MCF 10A (cell line): Measurements from ENCODE around the gene TMEM121. TPM values are rescaled to one million over a fixed set of nuclear protein-coding genes. Genes with fewer than 3 reads are reported as not detected.
"Not testable (repeated sequence)": the region's sequence is repeated elsewhere in the genome, so short reads cannot be mapped to it uniquely, and the experiment has no call there.

Source experiments
- BruUV-seq: library from RNA; stranded (reverse); fragments of 400-500 nt; replicated peaks from 2 replicates; lab custom pipeline; 2021; lab: Mats Ljungman, UMichigan
- CTCF ChIA-PET: fragments of 300-600 bp; sonication (Branson Sonifier 250); formaldehyde crosslinking; extraction: SDS; loops from one replicate; lab custom pipeline; 2021; ENCODE audit warnings: antibody characterized with exemption, inconsistent platforms; lab: Yijun Ruan, JAX
- POLR2A ChIA-PET: fragments of 300-600, 350-650 bp; sonication (Branson Sonifier 250); formaldehyde crosslinking; extraction: SDS; loops from one replicate; lab custom pipeline; 2020; ENCODE audit warnings: antibody characterized with exemption, inconsistent platforms; lab: Yijun Ruan, JAX
- DNase-seq: peaks from one replicate; pipeline ENCODE4 v3.0.0-alpha.2; 2018; ENCODE audit not compliant: unreplicated experiment
- H3K27ac Mint-ChIP-seq: one replicate; pipeline ENCODE4 v1.8.0; 2022; ENCODE audit warnings: mild to moderate bottlenecking, low read depth, mixed read lengths; ENCODE audit not compliant: unreplicated experiment
- H3K27me3 Mint-ChIP-seq: one replicate; pipeline ENCODE4 v1.8.0; 2022; ENCODE audit warnings: mixed read lengths; ENCODE audit not compliant: insufficient read depth, unreplicated experiment
- H3K36me3 Mint-ChIP-seq: one replicate; pipeline ENCODE4 v1.8.0; 2022; ENCODE audit warnings: mild to moderate bottlenecking, moderate library complexity, mixed read lengths; ENCODE audit not compliant: insufficient read depth, unreplicated experiment
- H3K4me1 Mint-ChIP-seq: one replicate; pipeline ENCODE4 v1.8.0; 2022; ENCODE audit warnings: mixed read lengths; ENCODE audit not compliant: insufficient read depth, unreplicated experiment
- H3K4me3 Mint-ChIP-seq: one replicate; pipeline ENCODE4 v1.8.0; 2022; ENCODE audit warnings: mild to moderate bottlenecking, moderate library complexity, mixed read lengths; ENCODE audit not compliant: unreplicated experiment
- H3K9me3 Mint-ChIP-seq: one replicate; pipeline ENCODE4 v1.8.0; 2022; ENCODE audit warnings: mixed read lengths; ENCODE audit not compliant: unreplicated experiment
- CTCF ChIP-seq: fragments of 200-600 bp; IDR thresholded peaks from one replicate; pipeline ENCODE4 v1.8.0; 2022; ENCODE audit warnings: antibody characterized with exemption, mild to moderate bottlenecking; ENCODE audit not compliant: unreplicated experiment
- intact Hi-C: fragments of 100-400 bp; cut with micrococcal nuclease; formaldehyde crosslinking; loops from 2 replicates; pipeline ENCODE4 v1.14.1; 2022
- total RNA-seq: library from RNA; stranded (reverse); gene quantifications from 2 replicates; pipeline ENCODE4 v1.2.3, GENCODE V29; 2022

TMEM121 gene
- total RNA-seq, 1 experiment from 2014 or later, result 0.68 TPM

DNA sequence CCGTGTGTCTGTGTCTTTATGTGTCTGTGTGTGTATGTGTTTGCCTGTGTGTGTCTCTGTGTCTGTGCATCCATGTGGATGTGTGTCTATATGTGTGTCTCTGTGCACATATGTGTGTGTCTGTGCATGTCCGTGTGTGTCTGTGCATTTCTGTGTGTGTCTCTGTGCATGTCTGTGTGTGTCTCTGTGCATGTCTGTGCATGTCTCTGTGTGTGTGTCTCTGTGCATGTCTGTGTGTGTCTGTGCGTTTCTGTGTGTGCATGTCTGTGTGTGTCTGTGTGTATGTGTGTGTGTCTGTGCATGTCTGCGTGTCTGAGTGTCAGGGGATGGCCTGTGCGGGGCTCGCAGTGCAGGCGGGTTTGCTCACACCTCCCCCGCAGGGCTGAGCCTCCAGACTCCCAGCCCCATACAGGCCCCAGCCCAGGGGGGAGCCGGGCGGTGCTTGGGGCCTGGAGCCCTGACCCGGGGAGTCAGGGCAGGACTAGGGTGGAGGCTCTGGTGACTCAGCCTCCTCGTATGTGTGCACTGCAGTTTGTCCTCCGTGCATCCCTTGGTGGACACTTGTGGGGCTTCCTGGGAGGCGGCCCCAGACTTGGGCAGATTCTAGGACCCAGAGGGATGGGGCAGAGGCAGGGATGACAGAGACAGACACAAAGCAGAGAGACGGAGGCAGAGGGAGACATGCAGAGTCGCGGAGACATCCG lies 41.9 kb downstream of the TMEM121 start:
- peak; percentile 8 for DNase-seq
- H3K27ac Mint-ChIP-seq, intact Hi-C loops, POLR2A ChIA-PET, BruUV-seq, H3K27me3 Mint-ChIP-seq, H3K4me3 Mint-ChIP-seq, H3K36me3 Mint-ChIP-seq, CTCF ChIA-PET: not testable (repeated sequence)
- Mint-ChIP-seq H3K4me1 (peaks cover 11% of the 10 kb centered on the region), H3K9me3 (peaks cover 23% of the 10 kb centered on the region)

- H3K4me1 Mint-ChIP-seq, result peaks cover 14% of the 10 kb centered on the region
- H3K36me3 Mint-ChIP-seq, result no peaks in the 10 kb centered on the region
- no peak for TF ChIP-seq CTCF
- POLR2A ChIA-PET, result no interaction called here
- no TSS peak for BruUV-seq
- intact Hi-C loops, result no loop called here
- no peak for DNase-seq
- H3K27ac Mint-ChIP-seq, result no peak overlapping the region
- H3K27me3 Mint-ChIP-seq, result peaks cover 11% of the 10 kb centered on the region
- CTCF ChIA-PET, result no interaction called here
- H3K4me3 Mint-ChIP-seq, result no peak overlapping the region
- H3K9me3 Mint-ChIP-seq, result peaks cover 22% of the 10 kb centered on the region
These were observed 42.7 kb downstream of the TMEM121 start for GRCh38 chr14:105568859-105569766.

GRCh38 chr14:105570482-105570881 lies 44.1 kb downstream of the TMEM121 start:
- POLR2A ChIA-PET, result no interaction called here

DNA sequence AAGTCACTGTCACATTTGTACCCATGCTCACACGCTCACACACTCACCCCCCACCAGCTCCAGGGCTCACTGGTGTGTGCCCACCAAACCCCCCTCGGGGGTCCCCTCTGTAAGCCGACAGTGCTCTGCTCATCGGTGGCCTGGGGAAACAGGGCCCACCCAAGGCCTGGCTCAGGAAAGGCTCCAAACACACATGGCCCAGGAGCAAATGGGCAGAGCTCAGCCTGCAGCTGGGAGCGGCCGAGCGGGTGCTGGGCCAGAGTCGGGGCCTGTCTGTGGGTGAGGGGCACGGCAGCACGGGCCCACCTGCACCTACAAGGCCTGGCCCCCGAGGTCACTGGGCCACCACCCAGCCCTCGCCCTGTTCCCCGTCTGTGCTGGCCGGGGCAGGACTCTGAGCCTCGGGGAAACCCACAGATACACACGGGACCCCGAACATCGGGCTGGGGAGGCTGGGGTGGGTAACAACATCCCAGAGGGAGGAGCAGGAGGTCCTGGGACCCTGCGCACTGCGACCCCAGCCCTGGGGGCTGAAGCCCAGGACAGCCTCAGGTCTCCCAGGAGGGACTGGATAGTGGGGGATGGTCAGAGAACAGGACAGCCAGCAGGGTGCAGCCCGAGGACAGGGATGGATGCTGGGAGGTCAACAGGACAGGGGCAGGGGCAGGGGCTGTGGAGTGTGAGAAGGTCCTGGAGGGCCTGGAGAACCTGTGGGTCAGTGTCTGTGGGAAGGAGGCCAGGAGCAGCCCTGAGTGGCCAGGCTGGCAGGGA lies 45.0 kb downstream of the TMEM121 start:
- H3K9me3 Mint-ChIP-seq, result peaks cover 24% of the 10 kb centered on the region
- H3K27me3 Mint-ChIP-seq, result peaks cover 19% of the 10 kb centered on the region
- H3K27ac Mint-ChIP-seq, intact Hi-C loops, BruUV-seq, CTCF ChIA-PET, POLR2A ChIA-PET, H3K36me3 Mint-ChIP-seq, DNase-seq, H3K4me3 Mint-ChIP-seq: not testable (repeated sequence)
- H3K4me1 Mint-ChIP-seq, result peaks cover 18% of the 10 kb centered on the region

More at GRCh38 chr14:105570482-105570881, 44.1 kb downstream of the TMEM121 start:
- peaks cover 14% of the 10 kb centered on the region for H3K4me1 Mint-ChIP-seq
- intact Hi-C loops, result no loop called here
- CTCF ChIA-PET, result no interaction called here
- BruUV-seq, result no TSS peak
- DNase-seq, result no peak
- no peaks in the 10 kb centered on the region for H3K36me3 Mint-ChIP-seq
- no peak overlapping the region for H3K4me3 Mint-ChIP-seq
- no peak overlapping the region for H3K27ac Mint-ChIP-seq
- H3K27me3 Mint-ChIP-seq, result peaks cover 11% of the 10 kb centered on the region
- peaks cover 22% of the 10 kb centered on the region for H3K9me3 Mint-ChIP-seq
- TF ChIP-seq CTCF, result no peak

- intact Hi-C loops, BruUV-seq, H3K4me3 Mint-ChIP-seq, CTCF ChIA-PET, H3K36me3 Mint-ChIP-seq, POLR2A ChIA-PET, DNase-seq, H3K27ac Mint-ChIP-seq: not testable (repeated sequence)
- H3K27me3 Mint-ChIP-seq, result peaks cover 26% of the 10 kb centered on the region
- H3K4me1 Mint-ChIP-seq, result peaks cover 25% of the 10 kb centered on the region
- H3K9me3 Mint-ChIP-seq, result peaks cover 31% of the 10 kb centered on the region
These were observed 45.7 kb downstream of the TMEM121 start for GRCh38 chr14:105572063-105572462.

- CTCF ChIA-PET, BruUV-seq, POLR2A ChIA-PET, H3K36me3 Mint-ChIP-seq, H3K4me3 Mint-ChIP-seq, DNase-seq, intact Hi-C loops, H3K27ac Mint-ChIP-seq: not testable (repeated sequence)
- peaks cover 25% of the 10 kb centered on the region for H3K4me1 Mint-ChIP-seq
- peaks cover 43% of the 10 kb centered on the region for H3K27me3 Mint-ChIP-seq
- peaks cover 30% of the 10 kb centered on the region for H3K9me3 Mint-ChIP-seq
These were observed 47.5 kb downstream of the TMEM121 start for GRCh38 chr14:105573841-105574240.

DNA sequence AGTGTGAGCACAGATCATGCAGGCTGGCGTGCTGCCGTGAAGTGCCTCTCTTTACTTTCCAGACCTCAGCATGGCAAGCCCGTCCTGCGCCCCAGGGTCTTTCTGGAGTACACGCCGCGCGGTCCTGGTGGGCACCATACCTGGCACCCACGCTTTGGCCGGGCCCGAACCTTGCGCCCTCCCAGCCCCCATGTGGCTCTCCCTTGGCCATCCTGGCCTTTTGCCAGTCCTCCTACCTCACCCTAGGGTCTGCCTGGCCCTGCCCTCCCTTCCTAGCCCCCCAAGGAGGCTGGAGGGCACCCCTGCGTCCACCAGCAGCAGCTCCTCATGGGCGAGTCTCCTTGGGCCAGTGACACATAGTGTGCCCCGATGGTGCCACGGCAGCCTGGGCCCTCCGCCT lies 48.0 kb downstream of the TMEM121 start:
- peaks cover 24% of the 10 kb centered on the region for H3K9me3 Mint-ChIP-seq
- H3K27ac Mint-ChIP-seq, H3K4me3 Mint-ChIP-seq, intact Hi-C loops, H3K36me3 Mint-ChIP-seq, DNase-seq, POLR2A ChIA-PET, BruUV-seq, CTCF ChIA-PET: not testable (repeated sequence)
- H3K27me3 Mint-ChIP-seq, result peaks cover 43% of the 10 kb centered on the region
- peaks cover 20% of the 10 kb centered on the region for H3K4me1 Mint-ChIP-seq
